Measurements from ENCODE around the gene ITGA3. TPM values are rescaled to one million over a fixed set of nuclear protein-coding genes. Genes with fewer than 3 reads are reported as not detected.

The ITGA3 gene
- total RNA-seq, 4 donors from 2014 or later = 14.3 to 73.1 (median 33.4) TPM

DNA sequence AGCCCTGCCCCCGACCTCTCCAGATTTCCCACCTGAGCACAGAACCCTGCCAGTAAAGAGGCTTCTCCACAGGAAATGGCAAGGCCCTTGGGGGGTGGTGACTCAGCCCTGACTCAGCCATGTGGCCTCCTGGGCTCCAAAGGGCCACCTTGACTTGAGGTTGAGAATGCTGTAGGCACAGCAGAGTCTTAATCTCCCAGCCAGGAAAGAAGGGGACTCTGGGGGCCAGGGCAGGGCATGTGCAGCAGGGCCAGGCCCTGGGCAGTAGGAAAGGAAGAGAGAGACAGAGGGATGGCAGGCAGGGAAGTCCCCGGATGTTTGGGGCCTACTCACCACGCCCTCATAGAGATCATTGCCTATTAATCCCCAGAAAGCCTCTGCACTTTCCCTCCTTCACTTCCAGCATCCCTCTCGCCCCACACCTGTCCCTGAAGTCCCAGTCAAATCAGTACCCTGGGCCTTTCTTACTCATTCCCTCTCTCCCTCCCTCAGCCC is 4.8 kb upstream of the ITGA3 start:
- Histone ChIP-seq H3K9me3 (no peaks in the 10 kb centered on the region), H3K4me3 (no peak overlapping the region), H3K27me3 (no peaks in the 10 kb centered on the region), H3K27ac (peak overlapping the region in 1 of 2 donors; percentile 49), H3K36me3 (no peaks in the 10 kb centered on the region), H3K4me1 (peaks cover 4 to 14% of the 10 kb centered on the region in 2 donors)
- intact Hi-C loops (cut with DNase I; ENCODE audit: low total_unique reads) = no loop called here
- DNase-seq = no peak
- no peak for TF ChIP-seq POLR2A (IDR thresholded peaks at IDR 0.05)
- TF ChIP-seq, protein P1, sequence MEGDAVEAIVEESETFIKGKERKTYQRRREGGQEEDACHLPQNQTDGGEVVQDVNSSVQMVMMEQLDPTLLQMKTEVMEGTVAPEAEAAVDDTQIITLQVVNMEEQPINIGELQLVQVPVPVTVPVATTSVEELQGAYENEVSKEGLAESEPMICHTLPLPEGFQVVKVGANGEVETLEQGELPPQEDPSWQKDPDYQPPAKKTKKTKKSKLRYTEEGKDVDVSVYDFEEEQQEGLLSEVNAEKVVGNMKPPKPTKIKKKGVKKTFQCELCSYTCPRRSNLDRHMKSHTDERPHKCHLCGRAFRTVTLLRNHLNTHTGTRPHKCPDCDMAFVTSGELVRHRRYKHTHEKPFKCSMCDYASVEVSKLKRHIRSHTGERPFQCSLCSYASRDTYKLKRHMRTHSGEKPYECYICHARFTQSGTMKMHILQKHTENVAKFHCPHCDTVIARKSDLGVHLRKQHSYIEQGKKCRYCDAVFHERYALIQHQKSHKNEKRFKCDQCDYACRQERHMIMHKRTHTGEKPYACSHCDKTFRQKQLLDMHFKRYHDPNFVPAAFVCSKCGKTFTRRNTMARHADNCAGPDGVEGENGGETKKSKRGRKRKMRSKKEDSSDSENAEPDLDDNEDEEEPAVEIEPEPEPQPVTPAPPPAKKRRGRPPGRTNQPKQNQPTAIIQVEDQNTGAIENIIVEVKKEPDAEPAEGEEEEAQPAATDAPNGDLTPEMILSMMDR (IDR thresholded peaks at IDR 0.05) = no peak

DNA sequence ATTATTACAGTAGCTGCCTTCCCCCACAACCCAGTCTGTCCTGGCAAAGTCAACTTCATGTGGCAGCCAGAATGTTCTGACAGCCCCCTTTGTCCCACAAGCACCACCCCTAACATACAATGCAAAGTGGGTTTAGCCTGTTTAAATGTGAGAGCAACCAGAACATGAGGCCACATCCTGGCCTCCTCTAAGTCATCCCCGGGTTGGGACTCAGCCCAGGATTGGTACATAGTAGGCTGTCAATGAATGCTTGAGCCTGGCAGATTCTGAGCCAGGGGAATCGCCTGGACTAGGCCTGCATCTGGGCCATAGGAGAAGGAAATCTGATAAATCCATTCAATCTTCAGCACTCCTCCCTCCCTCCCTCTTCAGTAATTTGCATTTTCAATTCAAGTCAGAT is 4.3 kb upstream of the ITGA3 start:
- peak overlapping the region in 1 of 2 donors; percentile 49 for H3K27ac ChIP-seq
- H3K4me3 ChIP-seq = no peak overlapping the region
- no peaks in the 10 kb centered on the region for H3K9me3 ChIP-seq
- no peak for TF ChIP-seq POLR2A (IDR thresholded peaks at IDR 0.05)
- TF ChIP-seq, protein P1 (IDR thresholded peaks at IDR 0.05) = no peak
- H3K36me3 ChIP-seq = no peaks in the 10 kb centered on the region
- intact Hi-C loops (cut with DNase I; ENCODE audit: low total_unique reads) = no loop called here
- no peak for DNase-seq
- H3K4me1 ChIP-seq = peaks cover 4 to 14% of the 10 kb centered on the region in 2 donors
- no peaks in the 10 kb centered on the region for H3K27me3 ChIP-seq

DNA sequence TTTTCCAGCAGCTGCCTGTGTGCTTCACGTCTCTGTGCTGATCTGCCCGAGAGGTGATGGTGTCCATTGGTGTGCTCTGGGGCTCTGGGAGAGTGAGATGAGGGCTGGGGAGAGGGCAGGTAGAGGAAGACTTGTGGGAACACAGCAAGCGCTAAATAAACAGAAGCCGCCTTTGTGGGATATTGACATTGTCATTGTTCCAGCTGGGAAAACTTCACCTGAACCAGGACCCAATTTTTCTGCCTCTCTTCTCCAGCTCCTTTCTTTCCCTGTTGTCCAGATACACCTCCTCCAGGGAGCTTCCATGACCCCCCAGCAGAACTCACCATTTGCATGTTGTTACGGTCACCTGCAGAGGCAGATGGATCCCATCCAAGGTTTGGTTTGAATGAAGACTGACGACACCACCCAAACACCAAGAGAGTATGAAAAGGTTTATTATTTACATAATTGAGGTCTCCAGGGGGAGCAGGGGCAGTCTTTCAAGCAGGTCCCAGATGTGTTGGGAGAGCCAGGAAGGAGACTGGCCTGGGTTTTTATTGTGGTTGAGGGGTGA is 3.6 kb upstream of the ITGA3 start:
- H3K27me3 ChIP-seq = no peaks in the 10 kb centered on the region
- H3K4me3 ChIP-seq = no peak overlapping the region
- no peak for DNase-seq
- no peaks in the 10 kb centered on the region for H3K9me3 ChIP-seq
- H3K27ac ChIP-seq = peak overlapping the region; percentile 91 to 92
- intact Hi-C loops (cut with DNase I; ENCODE audit: low total_unique reads) = no loop called here
- peaks cover 4 to 14% of the 10 kb centered on the region in 2 donors for H3K4me1 ChIP-seq
- no peaks in the 10 kb centered on the region for H3K36me3 ChIP-seq
- TF ChIP-seq, protein P1 (IDR thresholded peaks at IDR 0.05) = no peak
- no peak for TF ChIP-seq POLR2A (IDR thresholded peaks at IDR 0.05)

DNA sequence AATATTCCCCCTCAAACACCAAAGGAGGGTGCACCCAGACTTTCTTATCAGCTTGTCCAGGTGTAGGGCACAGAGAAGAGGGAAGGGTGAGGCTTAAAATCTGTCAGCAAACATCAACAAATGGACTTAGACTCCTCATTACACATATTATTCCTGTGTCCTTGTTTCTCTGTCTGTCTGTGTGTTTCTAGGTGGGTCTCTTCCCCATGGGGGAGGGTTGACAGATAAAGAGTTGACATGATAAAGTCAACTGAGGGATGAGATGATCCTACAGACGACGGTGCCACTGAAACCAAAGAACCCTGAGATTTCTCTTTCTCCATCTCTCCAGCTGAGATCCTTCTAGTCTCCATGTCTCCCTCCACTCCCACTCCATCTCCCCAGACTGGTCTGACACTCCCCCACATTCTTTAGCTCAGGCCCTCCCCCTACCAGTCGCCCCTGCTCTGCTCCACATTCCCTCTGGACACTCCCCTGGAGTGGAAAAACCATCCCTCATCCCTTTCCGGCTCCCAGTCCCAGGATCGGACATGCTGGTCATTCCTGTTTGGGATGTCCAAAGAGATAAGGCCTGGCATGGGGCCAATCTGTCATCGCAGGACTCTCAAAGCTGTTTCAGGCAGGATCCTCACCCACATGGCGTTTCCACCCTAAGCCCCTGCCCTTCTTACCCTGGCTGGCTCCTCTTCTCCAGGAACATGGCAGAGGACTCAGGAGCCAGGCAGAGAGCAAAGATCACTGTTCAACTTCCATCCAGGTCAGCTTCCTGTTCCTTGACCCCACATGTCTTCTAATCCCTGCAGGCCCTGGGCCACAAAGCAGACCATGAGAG is 2.9 kb upstream of the ITGA3 start:
- no peak overlapping the region for H3K4me3 ChIP-seq
- intact Hi-C loops (cut with DNase I; ENCODE audit: low total_unique reads) = no loop called here
- H3K27me3 ChIP-seq = no peaks in the 10 kb centered on the region
- H3K4me1 ChIP-seq = peaks cover 4 to 14% of the 10 kb centered on the region in 2 donors
- DNase-seq = peak; percentile 81 to 88
- peak overlapping the region; percentile 91 to 92 for H3K27ac ChIP-seq
- H3K9me3 ChIP-seq = no peaks in the 10 kb centered on the region
- no peak for TF ChIP-seq POLR2A (IDR thresholded peaks at IDR 0.05)
- TF ChIP-seq, protein P1 (IDR thresholded peaks at IDR 0.05) = no peak
- no peaks in the 10 kb centered on the region for H3K36me3 ChIP-seq

DNA sequence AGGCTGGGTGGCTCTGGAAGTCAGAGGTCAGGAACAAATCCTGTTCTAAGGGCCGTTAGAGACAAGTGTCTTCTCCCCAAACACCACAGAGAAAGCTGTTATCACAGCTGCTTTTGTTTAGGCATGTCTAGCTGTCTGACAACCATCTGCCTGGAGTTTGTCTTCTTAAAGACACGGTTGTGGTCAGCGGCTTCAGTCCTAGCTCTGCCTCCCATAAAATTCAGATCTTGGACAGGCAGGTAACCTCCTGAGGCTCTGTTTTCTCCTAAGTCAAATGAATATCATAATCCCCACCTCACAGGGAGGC is 2.3 kb upstream of the ITGA3 start:
- DNase-seq = no peak

More for the DNA sequence above, 2.3 kb upstream of the ITGA3 start:
- Histone ChIP-seq H3K27me3 (no peaks in the 10 kb centered on the region), H3K27ac (peak overlapping the region; percentile 91 to 92), H3K4me1 (peaks cover 4 to 14% of the 10 kb centered on the region in 2 donors), H3K9me3 (no peaks in the 10 kb centered on the region), H3K4me3 (no peak overlapping the region), H3K36me3 (no peaks in the 10 kb centered on the region)
- no peak for TF ChIP-seq POLR2A (IDR thresholded peaks at IDR 0.05)
- TF ChIP-seq, protein P1 (IDR thresholded peaks at IDR 0.05) = no peak
- intact Hi-C loops (cut with DNase I; ENCODE audit: low total_unique reads) = no loop called here
